GM12878 (cell line): ENCODE results near the gene CORO2B. TPM values are rescaled to one million over a fixed set of nuclear protein-coding genes. Genes with fewer than 3 reads are reported as not detected.

Experiments
- ATAC-seq: fragments of 200-7000 bp; cut with Tn5 transposase; 3 replicates; pipeline ENCODE4 v1.9.1; 2020; ENCODE audit warnings: mild to moderate bottlenecking, moderate library complexity
- BruUV-seq: library from RNA; stranded (reverse); fragments of 400-500 nt; replicated peaks from 2 replicates; lab custom pipeline; 2021; lab: Mats Ljungman, UMichigan
- CTCF ChIA-PET: fragments of 300-600 bp; sonication (Branson Sonifier 250); formaldehyde crosslinking; extraction: SDS; loops from one replicate; lab custom pipeline; 2021; ENCODE audit warnings: inconsistent platforms; lab: Yijun Ruan, JAX
- POLR2A ChIA-PET: fragments of 350-600 bp; formaldehyde crosslinking; extraction: SDS; loops from one replicate; lab custom pipeline; 2021; ENCODE audit warnings: inconsistent platforms; lab: Charles Lee
- RAD21 ChIA-PET: fragments of 300-600 bp; sonication (Branson Sonifier 250); formaldehyde crosslinking; loops from one replicate; lab custom pipeline; 2023; ENCODE audit warnings: antibody characterized with exemption; ENCODE audit not compliant: unreplicated experiment; lab: Charles Lee
- SMC1A ChIA-PET: fragments of 300-600 bp; sonication (Branson Sonifier 250); formaldehyde crosslinking; loops from one replicate; lab custom pipeline; 2023; ENCODE audit not compliant: unreplicated experiment, uncharacterized antibody; lab: Charles Lee
- DNase-seq: peaks from one replicate; pipeline ENCODE4 v3.0.0-alpha.2; 2011; ENCODE audit warnings: low read depth, low spot score
- FAIRE-seq: peaks from 3 replicates; lab custom pipeline; 2011; peaks lifted over from hg19 to GRCh38; lab: Jason Lieb, UNC
- H2AFZ ChIP-seq: 2 replicates; pipeline ENCODE4 v1.6.0; 2011; ENCODE audit warnings: low read depth, low read length, control low read depth; ENCODE audit not compliant: control insufficient read depth
- H3K27ac ChIP-seq: 2 replicates; pipeline ENCODE4 v1.5.1; 2011; ENCODE audit warnings: control low read depth; ENCODE audit not compliant: control insufficient read depth, insufficient read depth
- H3K27me3 ChIP-seq, 2 experiments: replicated peaks in 1 of 2; 2 replicates each; pipeline versions ENCODE4 v1.6.0 to v1.6.1; 2011; ENCODE audit warnings: low read length in 1 of 2; ENCODE audit not compliant: control insufficient read depth in 2 of 2, insufficient read depth in 2 of 2
- H3K36me3 ChIP-seq, 2 experiments: 2 replicates each; pipeline ENCODE4 v1.5.1; 2011; ENCODE audit warnings: low read length in 1 of 2; ENCODE audit not compliant: control insufficient read depth in 2 of 2, insufficient read depth in 2 of 2
- H3K4me1 ChIP-seq: 2 replicates; pipeline ENCODE4 v1.6.1; 2011; ENCODE audit warnings: mild to moderate bottlenecking, low read length, moderate library complexity, mixed read lengths; ENCODE audit not compliant: control insufficient read depth, insufficient read depth
- H3K4me2 ChIP-seq: 2 replicates; pipeline ENCODE4 v1.6.0; 2011; ENCODE audit warnings: control low read depth; ENCODE audit not compliant: control insufficient read depth, insufficient read depth
- H3K4me3 ChIP-seq: fragments of 200-600 bp; sonication (generic); 2 replicates; pipeline ENCODE4 v1.5.1; 2016
- H3K79me2 ChIP-seq: 2 replicates; pipeline ENCODE4 v1.6.0; 2011; ENCODE audit warnings: low read length; ENCODE audit not compliant: control insufficient read depth, insufficient read depth
- H3K9ac ChIP-seq: 2 replicates; pipeline ENCODE4 v1.8.0; 2011; ENCODE audit warnings: low read length, control low read depth, mixed read lengths; ENCODE audit not compliant: control insufficient read depth, insufficient read depth
- H3K9me3 ChIP-seq: replicated peaks from 3 replicates; pipeline ENCODE4 v1.5.1; 2011; ENCODE audit warnings: mild to moderate bottlenecking, low read length; ENCODE audit not compliant: control insufficient read depth, insufficient read depth
- H4K20me1 ChIP-seq: 2 replicates; pipeline ENCODE4 v1.6.0; 2011; ENCODE audit not compliant: control insufficient read depth, insufficient read depth
- EED ChIP-seq: sonication (generic); IDR thresholded peaks from 2 replicates; pipeline ENCODE4 v1.6.1; 2016; ENCODE audit warnings: antibody characterized with exemption, low read depth
- EGR1 ChIP-seq, 2 experiments: IDR thresholded peaks; 1 replicate in 1 of 2; 2 replicates in 1 of 2; pipeline ENCODE4 v1.6.1; 2011 to 2012; ENCODE audit warnings: low read depth in 2 of 2, low read length in 2 of 2, borderline replicate concordance in 1 of 2, mild to moderate bottlenecking in 1 of 2, moderate library complexity in 1 of 2
- HCFC1 ChIP-seq: fragments of 150-350 bp; IDR thresholded peaks from 2 replicates; pipeline ENCODE4 v1.6.1; 2014; ENCODE audit warnings: low read length
- MEF2A ChIP-seq: IDR thresholded peaks from 2 replicates; pipeline ENCODE4 v1.6.1; 2011; ENCODE audit warnings: low read depth, mild to moderate bottlenecking, low read length, moderate library complexity; ENCODE audit not compliant: insufficient read depth
- NFIC ChIP-seq: IDR thresholded peaks from 2 replicates; pipeline ENCODE4 v1.6.1; 2012; ENCODE audit warnings: low read depth, mild to moderate bottlenecking, inconsistent platforms, low read length, moderate library complexity
- NR2C1 ChIP-seq: fragments of 450-650 bp; IDR thresholded peaks from 2 replicates; pipeline ENCODE4 v1.6.1; 2017; ENCODE audit warnings: antibody characterized with exemption, mild to moderate bottlenecking, moderate library complexity
- PAX5 ChIP-seq: IDR thresholded peaks from 2 replicates; pipeline ENCODE4 v1.6.1; 2011; ENCODE audit warnings: low read depth, low read length, borderline replicate concordance
- WGBS: methylation state at CpG from one replicate; pipeline ENCODE4 v1.1.6; 2016; ENCODE audit warnings: low lambda C conversion rate; ENCODE audit not compliant: insufficient replicate concordance, insufficient coverage; ENCODE audit errors: missing lambda C conversion rate; 5-methylcytosine and 5-hydroxymethylcytosine counted together
- in situ Hi-C: fragments of 300-500 bp; cut with MboI; formaldehyde crosslinking; loops from 9 replicates; pipeline ENCODE4 v1.14.3; 2018; ENCODE audit warnings: mixed read lengths
- intact Hi-C: fragments of 100-400 bp; cut with micrococcal nuclease; formaldehyde crosslinking; loops from one replicate; pipeline ENCODE4 v1.14.2; 2022; ENCODE audit not compliant: unreplicated experiment
- polyA plus RNA-seq, 11 experiments: library from polyadenylated mRNA; depleted of rRNA in 4 of 11; unstranded in 6 of 11; stranded (reverse) in 5 of 11; fragments of >200 nt; fragmentation: Nextera tagmentation in 4 of 11; fragmentation: Illumina TruSeq in 1 of 11; extraction: Ambion mirVana in 4 of 11; extraction: Trizol in 1 of 11; gene quantifications; 1 replicate in 1 of 11; 2 replicates in 10 of 11; pipeline versions ENCODE4 v1.2.1 to v1.2.3, GENCODE V29; 2011 to 2016; ENCODE audit warnings: inconsistent platforms in 2 of 11, missing spikeins in 2 of 11, low read depth in 1 of 11
- total RNA-seq, 4 experiments: library from RNA; depleted of rRNA in 3 of 4; stranded (reverse); fragments of >200 nt in 3 of 4; fragmentation: Illumina TruSeq in 1 of 4; extraction: Trizol in 1 of 4; gene quantifications; 2 replicates each; pipeline versions ENCODE4 v1.2.1 to v1.2.3, GENCODE V29; 2013 to 2021
- TF ChIP-seq, protein P1 (sequence below): fragments of 450-650 bp; IDR thresholded peaks from 2 replicates; pipeline ENCODE4 v1.6.1; 2016; ENCODE audit warnings: mild to moderate bottlenecking, moderate library complexity, borderline replicate concordance
- TF ChIP-seq, protein P2 (sequence below), 3 experiments: IDR thresholded peaks in 2 of 3; conservative IDR thresholded peaks in 1 of 3; 2 replicates each; pipeline ENCODE4 v1.5.1; 2011; ENCODE audit warnings: low read depth in 3 of 3, low read length in 3 of 3, mild to moderate bottlenecking in 3 of 3, control low read depth in 2 of 3, moderate library complexity in 2 of 3, inconsistent platforms in 1 of 3, mixed read lengths in 1 of 3; ENCODE audit not compliant: control insufficient read depth in 2 of 3, insufficient read depth in 1 of 3; ENCODE audit errors: extremely low read depth in 1 of 3
- TF ChIP-seq, protein P3 (sequence below): fragments of 150-350 bp; IDR thresholded peaks from 2 replicates; pipeline ENCODE4 v1.6.1; 2016; ENCODE audit warnings: low read depth, low read length

CORO2B gene
- total and polyA plus RNA-seq, 10 of the 15 experiments (the other 5 are each of a cell fraction or from before 2014, with no cell fraction given), result 0.05 to 0.73 (median 0.13) TPM; not detected in 4

DNA sequence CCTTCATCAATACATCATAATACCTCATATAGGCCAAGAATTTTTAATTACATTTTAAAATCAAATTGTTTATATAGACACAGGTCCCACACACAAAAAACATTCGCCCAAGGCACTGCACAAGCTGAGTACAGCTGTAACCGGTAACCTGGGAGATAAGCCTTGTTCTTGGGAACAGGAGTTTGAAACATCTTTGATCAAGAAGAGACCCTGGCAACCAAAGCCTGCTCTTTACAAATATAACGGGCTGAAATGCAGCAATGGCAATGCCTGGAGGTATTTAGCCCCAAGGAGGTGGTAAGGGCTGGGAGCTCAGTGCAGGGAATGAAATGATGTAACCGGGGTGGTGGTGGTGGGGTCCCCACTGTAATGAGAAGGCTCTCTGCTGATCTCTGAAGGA is 7.2 kb upstream of the CORO2B start:
- H2AFZ ChIP-seq, result no peak overlapping the region
- WGBS, result 29% methylated on average over 4 of the region's 4 CpGs
- ChIA-PET SMC1A (no interaction called here), RAD21 (no interaction called here), CTCF (no interaction called here), POLR2A (no interaction called here)
- no peak for DNase-seq
- in situ Hi-C loops (no loop called here), intact Hi-C loops (no loop called here)
- BruUV-seq, result no TSS peak
- H3K36me3 ChIP-seq, result no peaks in the 10 kb centered on the region
- FAIRE-seq, result no peak
- H3K4me2 ChIP-seq, result no peak overlapping the region
- peaks cover 7 to 9% of the 10 kb centered on the region in 2 experiments for H3K27me3 ChIP-seq
- no peak for ATAC-seq
- H3K4me1 ChIP-seq, result no peaks in the 10 kb centered on the region
- H3K9ac ChIP-seq, result no peak overlapping the region
- no peak overlapping the region for H3K4me3 ChIP-seq
- no peaks in the 10 kb centered on the region for H3K79me2 ChIP-seq
- H3K27ac ChIP-seq, result no peak overlapping the region
- no peaks in the 10 kb centered on the region for H4K20me1 ChIP-seq
- H3K9me3 ChIP-seq, result no peaks in the 10 kb centered on the region
- TF ChIP-seq, protein P1, sequence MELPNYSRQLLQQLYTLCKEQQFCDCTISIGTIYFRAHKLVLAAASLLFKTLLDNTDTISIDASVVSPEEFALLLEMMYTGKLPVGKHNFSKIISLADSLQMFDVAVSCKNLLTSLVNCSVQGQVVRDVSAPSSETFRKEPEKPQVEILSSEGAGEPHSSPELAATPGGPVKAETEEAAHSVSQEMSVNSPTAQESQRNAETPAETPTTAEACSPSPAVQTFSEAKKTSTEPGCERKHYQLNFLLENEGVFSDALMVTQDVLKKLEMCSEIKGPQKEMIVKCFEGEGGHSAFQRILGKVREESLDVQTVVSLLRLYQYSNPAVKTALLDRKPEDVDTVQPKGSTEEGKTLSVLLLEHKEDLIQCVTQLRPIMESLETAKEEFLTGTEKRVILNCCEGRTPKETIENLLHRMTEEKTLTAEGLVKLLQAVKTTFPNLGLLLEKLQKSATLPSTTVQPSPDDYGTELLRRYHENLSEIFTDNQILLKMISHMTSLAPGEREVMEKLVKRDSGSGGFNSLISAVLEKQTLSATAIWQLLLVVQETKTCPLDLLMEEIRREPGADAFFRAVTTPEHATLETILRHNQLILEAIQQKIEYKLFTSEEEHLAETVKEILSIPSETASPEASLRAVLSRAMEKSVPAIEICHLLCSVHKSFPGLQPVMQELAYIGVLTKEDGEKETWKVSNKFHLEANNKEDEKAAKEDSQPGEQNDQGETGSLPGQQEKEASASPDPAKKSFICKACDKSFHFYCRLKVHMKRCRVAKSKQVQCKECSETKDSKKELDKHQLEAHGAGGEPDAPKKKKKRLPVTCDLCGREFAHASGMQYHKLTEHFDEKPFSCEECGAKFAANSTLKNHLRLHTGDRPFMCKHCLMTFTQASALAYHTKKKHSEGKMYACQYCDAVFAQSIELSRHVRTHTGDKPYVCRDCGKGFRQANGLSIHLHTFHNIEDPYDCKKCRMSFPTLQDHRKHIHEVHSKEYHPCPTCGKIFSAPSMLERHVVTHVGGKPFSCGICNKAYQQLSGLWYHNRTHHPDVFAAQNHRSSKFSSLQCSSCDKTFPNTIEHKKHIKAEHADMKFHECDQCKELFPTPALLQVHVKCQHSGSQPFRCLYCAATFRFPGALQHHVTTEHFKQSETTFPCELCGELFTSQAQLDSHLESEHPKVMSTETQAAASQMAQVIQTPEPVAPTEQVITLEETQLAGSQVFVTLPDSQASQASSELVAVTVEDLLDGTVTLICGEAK, result no peak
- no peak for TF ChIP-seq EED
- no peak for TF ChIP-seq PAX5
- TF ChIP-seq NR2C1, result no peak
- no peak for TF ChIP-seq NFIC
- TF ChIP-seq EGR1 (IDR thresholded peaks at IDR 0.05; ENCODE audit: borderline replicate concordance in 1 of 2, low read depth in 2 of 2, low read length in 2 of 2), result no peak
- no peak for TF ChIP-seq MEF2A
- TF ChIP-seq, protein P2, sequence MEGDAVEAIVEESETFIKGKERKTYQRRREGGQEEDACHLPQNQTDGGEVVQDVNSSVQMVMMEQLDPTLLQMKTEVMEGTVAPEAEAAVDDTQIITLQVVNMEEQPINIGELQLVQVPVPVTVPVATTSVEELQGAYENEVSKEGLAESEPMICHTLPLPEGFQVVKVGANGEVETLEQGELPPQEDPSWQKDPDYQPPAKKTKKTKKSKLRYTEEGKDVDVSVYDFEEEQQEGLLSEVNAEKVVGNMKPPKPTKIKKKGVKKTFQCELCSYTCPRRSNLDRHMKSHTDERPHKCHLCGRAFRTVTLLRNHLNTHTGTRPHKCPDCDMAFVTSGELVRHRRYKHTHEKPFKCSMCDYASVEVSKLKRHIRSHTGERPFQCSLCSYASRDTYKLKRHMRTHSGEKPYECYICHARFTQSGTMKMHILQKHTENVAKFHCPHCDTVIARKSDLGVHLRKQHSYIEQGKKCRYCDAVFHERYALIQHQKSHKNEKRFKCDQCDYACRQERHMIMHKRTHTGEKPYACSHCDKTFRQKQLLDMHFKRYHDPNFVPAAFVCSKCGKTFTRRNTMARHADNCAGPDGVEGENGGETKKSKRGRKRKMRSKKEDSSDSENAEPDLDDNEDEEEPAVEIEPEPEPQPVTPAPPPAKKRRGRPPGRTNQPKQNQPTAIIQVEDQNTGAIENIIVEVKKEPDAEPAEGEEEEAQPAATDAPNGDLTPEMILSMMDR (IDR thresholded peaks at IDR 0.05 in 2 of 3, conservative IDR thresholded peaks at IDR 0.05 in 1 of 3; ENCODE audit: control insufficient read depth in 2 of 3, extremely low read depth in 1 of 3, insufficient read depth in 1 of 3, low read depth in 3 of 3, low read length in 3 of 3), result no peak
- no peak for TF ChIP-seq HCFC1
- TF ChIP-seq, protein P3, sequence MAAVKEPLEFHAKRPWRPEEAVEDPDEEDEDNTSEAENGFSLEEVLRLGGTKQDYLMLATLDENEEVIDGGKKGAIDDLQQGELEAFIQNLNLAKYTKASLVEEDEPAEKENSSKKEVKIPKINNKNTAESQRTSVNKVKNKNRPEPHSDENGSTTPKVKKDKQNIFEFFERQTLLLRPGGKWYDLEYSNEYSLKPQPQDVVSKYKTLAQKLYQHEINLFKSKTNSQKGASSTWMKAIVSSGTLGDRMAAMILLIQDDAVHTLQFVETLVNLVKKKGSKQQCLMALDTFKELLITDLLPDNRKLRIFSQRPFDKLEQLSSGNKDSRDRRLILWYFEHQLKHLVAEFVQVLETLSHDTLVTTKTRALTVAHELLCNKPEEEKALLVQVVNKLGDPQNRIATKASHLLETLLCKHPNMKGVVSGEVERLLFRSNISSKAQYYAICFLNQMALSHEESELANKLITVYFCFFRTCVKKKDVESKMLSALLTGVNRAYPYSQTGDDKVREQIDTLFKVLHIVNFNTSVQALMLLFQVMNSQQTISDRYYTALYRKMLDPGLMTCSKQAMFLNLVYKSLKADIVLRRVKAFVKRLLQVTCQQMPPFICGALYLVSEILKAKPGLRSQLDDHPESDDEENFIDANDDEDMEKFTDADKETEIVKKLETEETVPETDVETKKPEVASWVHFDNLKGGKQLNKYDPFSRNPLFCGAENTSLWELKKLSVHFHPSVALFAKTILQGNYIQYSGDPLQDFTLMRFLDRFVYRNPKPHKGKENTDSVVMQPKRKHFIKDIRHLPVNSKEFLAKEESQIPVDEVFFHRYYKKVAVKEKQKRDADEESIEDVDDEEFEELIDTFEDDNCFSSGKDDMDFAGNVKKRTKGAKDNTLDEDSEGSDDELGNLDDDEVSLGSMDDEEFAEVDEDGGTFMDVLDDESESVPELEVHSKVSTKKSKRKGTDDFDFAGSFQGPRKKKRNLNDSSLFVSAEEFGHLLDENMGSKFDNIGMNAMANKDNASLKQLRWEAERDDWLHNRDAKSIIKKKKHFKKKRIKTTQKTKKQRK, result no peak
